ENCODE results near the gene PTGES2. TPM values are rescaled to one million over a fixed set of nuclear protein-coding genes. Genes with fewer than 3 reads are reported as not detected.

PTGES2 gene
- total and polyA plus RNA-seq, 9 of the 15 experiments (the other 6 are each of a cell fraction or from before 2014, with no cell fraction given): 2.4 to 196 (median 90.1) TPM

- TF ChIP-seq GMEB1 (CRISPR knock-in tag; IDR thresholded peaks at IDR 0.05): no peak
- no peak for TF ChIP-seq ZKSCAN8 (CRISPR knock-in tag; IDR thresholded peaks at IDR 0.05)
- TF ChIP-seq PTBP1 (IDR thresholded peaks at IDR 0.05; ENCODE audit: low read depth, low read length): 0 out of 2 replicates have a peak, but pooled peaks have one; percentile 44
- peak; percentile 99 to 100 for TF ChIP-seq RAD21 (CRISPR knock-in tag; conservative IDR thresholded peaks at IDR 0.05 in 1 of 2, IDR thresholded peaks at IDR 0.05 in 1 of 2)
- TF ChIP-seq, protein P1, sequence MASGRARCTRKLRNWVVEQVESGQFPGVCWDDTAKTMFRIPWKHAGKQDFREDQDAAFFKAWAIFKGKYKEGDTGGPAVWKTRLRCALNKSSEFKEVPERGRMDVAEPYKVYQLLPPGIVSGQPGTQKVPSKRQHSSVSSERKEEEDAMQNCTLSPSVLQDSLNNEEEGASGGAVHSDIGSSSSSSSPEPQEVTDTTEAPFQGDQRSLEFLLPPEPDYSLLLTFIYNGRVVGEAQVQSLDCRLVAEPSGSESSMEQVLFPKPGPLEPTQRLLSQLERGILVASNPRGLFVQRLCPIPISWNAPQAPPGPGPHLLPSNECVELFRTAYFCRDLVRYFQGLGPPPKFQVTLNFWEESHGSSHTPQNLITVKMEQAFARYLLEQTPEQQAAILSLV (tag; IDR thresholded peaks at IDR 0.05): no peak
- TF ChIP-seq, protein P2, sequence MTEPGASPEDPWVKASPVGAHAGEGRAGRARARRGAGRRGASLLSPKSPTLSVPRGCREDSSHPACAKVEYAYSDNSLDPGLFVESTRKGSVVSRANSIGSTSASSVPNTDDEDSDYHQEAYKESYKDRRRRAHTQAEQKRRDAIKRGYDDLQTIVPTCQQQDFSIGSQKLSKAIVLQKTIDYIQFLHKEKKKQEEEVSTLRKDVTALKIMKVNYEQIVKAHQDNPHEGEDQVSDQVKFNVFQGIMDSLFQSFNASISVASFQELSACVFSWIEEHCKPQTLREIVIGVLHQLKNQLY (CRISPR knock-in tag; conservative IDR thresholded peaks at IDR 0.05): no peak
- TF ChIP-seq SNIP1 (IDR thresholded peaks at IDR 0.05; ENCODE audit: low read depth): no peak
- 0 out of 4 replicates have a peak, but pooled peaks of 1 of the 2 experiments have one; percentile 17 for TF ChIP-seq HDAC1 (IDR thresholded peaks at IDR 0.05)
- TF ChIP-seq, protein P3, sequence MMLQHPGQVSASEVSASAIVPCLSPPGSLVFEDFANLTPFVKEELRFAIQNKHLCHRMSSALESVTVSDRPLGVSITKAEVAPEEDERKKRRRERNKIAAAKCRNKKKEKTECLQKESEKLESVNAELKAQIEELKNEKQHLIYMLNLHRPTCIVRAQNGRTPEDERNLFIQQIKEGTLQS (IDR thresholded peaks at IDR 0.05): no peak
- TF ChIP-seq, protein P3 (CRISPR knock-in tag; conservative IDR thresholded peaks at IDR 0.05): peak; percentile 80; the same call in 1 of the 2 replicates
- TF ChIP-seq NELFE (IDR thresholded peaks at IDR 0.05; ENCODE audit: insufficient read depth, insufficient read length): no peak
- TF ChIP-seq U2AF1 (optimal IDR thresholded peaks at IDR 0.05; ENCODE audit: low read depth, low read length): no peak
- TF ChIP-seq MAZ (CRISPR knock-in tag; conservative IDR thresholded peaks at IDR 0.05 in 1 of 2, IDR thresholded peaks at IDR 0.05 in 1 of 2): peak in 1 of 2 experiments; percentile 68; a peak in 3 of 4 replicates
- peak in 1 of 2 experiments; percentile 62; a peak in 1 of 3 replicates for TF ChIP-seq CBX3 (IDR thresholded peaks at IDR 0.05; ENCODE audit: borderline replicate concordance in 1 of 2, low read length in 2 of 2)
- TF ChIP-seq TARDBP (IDR thresholded peaks at IDR 0.05): no peak
- TF ChIP-seq PCBP1 (IDR thresholded peaks at IDR 0.05; ENCODE audit: low read depth, low read length, poor library complexity, severe bottlenecking): no peak
- no peak for TF ChIP-seq HSF4 (CRISPR knock-in tag; IDR thresholded peaks at IDR 0.05; ENCODE audit: borderline replicate concordance)
- TF ChIP-seq ILK (tag; IDR thresholded peaks at IDR 0.05; ENCODE audit: borderline replicate concordance, low read depth): no peak
- no peak for TF ChIP-seq ZC3H8 (IDR thresholded peaks at IDR 0.05)
- TF ChIP-seq RNF2 (IDR thresholded peaks at IDR 0.05): no peak
- no peak for TF ChIP-seq ZBTB8A (IDR thresholded peaks at IDR 0.05; ENCODE audit: partially characterized antibody)
- TF ChIP-seq FOXK1 (CRISPR knock-in tag; IDR thresholded peaks at IDR 0.05; ENCODE audit: borderline replicate concordance): peak; percentile 93; the same call in 1 of the 2 replicates
- no peak for TF ChIP-seq CBX5 (IDR thresholded peaks at IDR 0.05; ENCODE audit: borderline replicate concordance, low read depth)
- no peak for TF ChIP-seq NR1H2 (CRISPR knock-in tag; IDR thresholded peaks at IDR 0.05)
These were observed 9.7 kb downstream of the PTGES2 start (continued) for GRCh38 chr9:128117613-128118471.
